HepG2 (cell line): Measurements from ENCODE around the gene SYTL2. TPM values are rescaled to one million over a fixed set of nuclear protein-coding genes. Genes with fewer than 3 reads are reported as not detected.

ENCODE experiments used
- ATAC-seq: fragments of 200-7000 bp; cut with Tn5 transposase; 3 replicates; pipeline ENCODE4 v1.9.1; 2020; ENCODE audit warnings: mild to moderate bottlenecking, moderate library complexity
- BruUV-seq: library from RNA; stranded (reverse); fragments of 400-500 nt; replicated peaks from 2 replicates; lab custom pipeline; 2021; lab: Mats Ljungman, UMichigan
- CTCF ChIA-PET: fragments of 300-600 bp; formaldehyde crosslinking; extraction: SDS; loops from one replicate; lab custom pipeline; 2021; ENCODE audit warnings: low total read pairs, inconsistent platforms, low intra/inter-chr PET ratio; lab: Yijun Ruan, JAX
- POLR2A ChIA-PET: fragments of 350-600 bp; sonication (Branson Sonifier 250); formaldehyde crosslinking; loops from one replicate; lab custom pipeline; 2020; ENCODE audit warnings: antibody characterized with exemption, inconsistent platforms; lab: Yijun Ruan, JAX
- DNase-seq: peaks from one replicate; pipeline ENCODE4 v3.0.0-alpha.2; 2015; ENCODE audit warnings: low spot score
- FAIRE-seq: peaks from 3 replicates; lab custom pipeline; 2011; peaks lifted over from hg19 to GRCh38; lab: Jason Lieb, UNC
- H2AFZ ChIP-seq: one replicate; pipeline ENCODE4 v1.6.1; 2011; ENCODE audit warnings: low read length, inconsistent platforms
- H3K27ac ChIP-seq: fragments of 300-600 bp; 3 replicates; pipeline ENCODE4 v1.8.0; 2011; ENCODE audit warnings: mixed run types, mild to moderate bottlenecking, mixed read lengths, low read length, inconsistent platforms; ENCODE audit not compliant: insufficient read depth; ENCODE audit errors: extremely low read length
- H3K27me3 ChIP-seq, 2 experiments: fragments of 200-600 bp in 1 of 2; 2 replicates in 1 of 2; 3 replicates in 1 of 2; pipeline versions ENCODE4 v1.6.0 to v1.8.0; 2011; ENCODE audit warnings: low read length in 2 of 2, mild to moderate bottlenecking in 2 of 2, moderate library complexity in 2 of 2, inconsistent platforms in 1 of 2; ENCODE audit not compliant: insufficient read depth in 2 of 2, control insufficient read depth in 1 of 2
- H3K36me3 ChIP-seq, 2 experiments: fragments of 200-600 bp in 1 of 2; replicated peaks in 1 of 2; 2 replicates in 1 of 2; 3 replicates in 1 of 2; pipeline versions ENCODE4 v1.5.1 to v1.8.0; 2011; ENCODE audit warnings: low read length in 2 of 2, inconsistent platforms in 1 of 2; ENCODE audit not compliant: insufficient read depth in 2 of 2, control insufficient read depth in 1 of 2
- H3K4me1 ChIP-seq: 2 replicates; pipeline ENCODE4 v1.5.1; 2012; ENCODE audit warnings: low read length, inconsistent platforms; ENCODE audit not compliant: insufficient read depth
- H3K4me2 ChIP-seq: 2 replicates; pipeline ENCODE4 v1.6.0; 2011; ENCODE audit warnings: low read depth, low read length, inconsistent platforms
- H3K4me3 ChIP-seq, 3 experiments: fragments of 200-600 bp in 1 of 3; sonication (generic), shearing (Covaris generic) in 1 of 3; replicated peaks in 1 of 3; 2 replicates each; pipeline ENCODE4 v1.5.1; 2011 to 2016; ENCODE audit warnings: low read length in 3 of 3, inconsistent platforms in 2 of 3, low read depth in 2 of 3, mild to moderate bottlenecking in 2 of 3, control low read depth in 1 of 3, mixed read lengths in 1 of 3; ENCODE audit not compliant: insufficient read depth in 1 of 3
- H3K79me2 ChIP-seq: one replicate; pipeline ENCODE4 v1.6.1; 2011; ENCODE audit warnings: low read length, inconsistent platforms; ENCODE audit not compliant: insufficient read depth
- H3K9ac ChIP-seq: 2 replicates; pipeline ENCODE4 v1.6.0; 2011; ENCODE audit warnings: mild to moderate bottlenecking, low read depth, low read length, inconsistent platforms; ENCODE audit not compliant: insufficient read depth
- H3K9me3 ChIP-seq: 2 replicates; pipeline ENCODE4 v1.5.1; 2012; ENCODE audit warnings: mild to moderate bottlenecking, low read length
- H4K20me1 ChIP-seq: 2 replicates; pipeline ENCODE4 v1.6.0; 2011; ENCODE audit warnings: inconsistent platforms, mild to moderate bottlenecking, low read length, moderate library complexity; ENCODE audit not compliant: insufficient read depth
- ADNP ChIP-seq: sonication (generic); formaldehyde crosslinking; IDR thresholded peaks from 2 replicates; pipeline ENCODE4 v1.4.0; 2020; ENCODE audit warnings: missing genetic modification reagents
- CEBPB ChIP-seq: IDR thresholded peaks from 2 replicates; pipeline ENCODE4 v1.6.1; 2011; ENCODE audit warnings: low read depth, low read length, improper control_type of control experiment, borderline replicate concordance
- CEBPG ChIP-seq: IDR thresholded peaks from 2 replicates; pipeline ENCODE4 v1.6.1; 2016
- GTF2F1 ChIP-seq: fragments of 150-350 bp; IDR thresholded peaks from 2 replicates; pipeline ENCODE4 v1.6.1; 2014; ENCODE audit warnings: low read length
- IKZF4 ChIP-seq: sonication (generic); formaldehyde crosslinking; IDR thresholded peaks from 2 replicates; pipeline ENCODE4 v1.5.1; 2020; ENCODE audit warnings: borderline replicate concordance, mild to moderate bottlenecking, low read depth, missing genetic modification reagents; ENCODE audit errors: not compliant biosample characterization
- NCOA1 ChIP-seq: sonication (generic); formaldehyde crosslinking; IDR thresholded peaks from 2 replicates; pipeline ENCODE4 v1.9.0; 2021; ENCODE audit warnings: missing genetic modification reagents
- SRSF9 ChIP-seq: fragments of 200-400 bp; formaldehyde crosslinking; IDR thresholded peaks from 2 replicates; pipeline ENCODE4 v1.6.1; 2018; ENCODE audit warnings: borderline replicate concordance, mild to moderate bottlenecking, low read depth, low read length; ENCODE audit not compliant: insufficient read depth, poor library complexity, severe bottlenecking
- ZBTB1 ChIP-seq: sonication (generic); formaldehyde crosslinking; IDR thresholded peaks from 2 replicates; pipeline ENCODE4 v1.4.0; 2020; ENCODE audit warnings: missing genetic modification reagents, borderline replicate concordance
- ZEB1 ChIP-seq: IDR thresholded peaks from 2 replicates; pipeline ENCODE4 v1.6.1; 2012; ENCODE audit warnings: mild to moderate bottlenecking, low read depth, inconsistent platforms; ENCODE audit not compliant: insufficient replicate concordance
- ZFP62 ChIP-seq: sonication (generic); formaldehyde crosslinking; IDR thresholded peaks from 2 replicates; pipeline ENCODE4 v1.4.0; 2020; ENCODE audit warnings: missing genetic modification reagents
- ZFY ChIP-seq: sonication (generic); formaldehyde crosslinking; IDR thresholded peaks from 2 replicates; pipeline ENCODE4 v1.4.0; 2020; ENCODE audit warnings: missing genetic modification reagents
- ZNF234 ChIP-seq: sonication (generic); formaldehyde crosslinking; conservative IDR thresholded peaks from 2 replicates; pipeline ENCODE4 v1.5.1; 2020; ENCODE audit warnings: mild to moderate bottlenecking, missing genetic modification reagents
- ZNF772 ChIP-seq: sonication (generic); formaldehyde crosslinking; IDR thresholded peaks from 2 replicates; pipeline ENCODE4 v1.5.0; 2020; ENCODE audit warnings: mild to moderate bottlenecking, missing genetic modification reagents
- WGBS: methylation state at CpG from one replicate; pipeline ENCODE4 v1.1.6; 2017; ENCODE audit warnings: low lambda C conversion rate; 5-methylcytosine and 5-hydroxymethylcytosine counted together
- in situ Hi-C: cut with HindIII; loops from 2 replicates; pipeline ENCODE4 v1.10.0; 2017; ENCODE audit warnings: low pct_unique_long_range_greater_than_20kb; ENCODE audit not compliant: extremely low pct_ligation_motif_present
- intact Hi-C: fragments of 100-400 bp; cut with micrococcal nuclease; formaldehyde crosslinking; loops from one replicate; pipeline ENCODE4 v1.10.0; 2022; ENCODE audit not compliant: unreplicated experiment
- polyA plus RNA-seq, 8 experiments: library from polyadenylated mRNA; depleted of rRNA in 3 of 8; stranded (reverse) in 7 of 8; unstranded in 1 of 8; fragments of >200 nt; fragmentation: Illumina TruSeq in 4 of 8; extraction: Trizol in 4 of 8; gene quantifications; 2 replicates each; pipeline versions ENCODE4 v1.2.1 to v1.2.3, GENCODE V29; 2011 to 2016; ENCODE audit warnings: low read depth in 4 of 8, missing spikeins in 1 of 8, mixed read lengths in 1 of 8; ENCODE audit not compliant: insufficient read depth in 1 of 8
- total RNA-seq, 5 experiments: library from RNA; depleted of rRNA; stranded (reverse); fragments of >200 nt; fragmentation: Illumina TruSeq; extraction: Trizol; gene quantifications; 2 replicates each; pipeline ENCODE4 v1.2.3, GENCODE V29; 2016; ENCODE audit warnings: low read depth in 1 of 5
- TF ChIP-seq, protein P1 (sequence below): sonication (generic); formaldehyde crosslinking; IDR thresholded peaks from 2 replicates; pipeline ENCODE4 v1.9.0; 2021; ENCODE audit warnings: missing genetic modification reagents, mild to moderate bottlenecking, borderline replicate concordance
- TF ChIP-seq, protein P2 (sequence below): sonication (generic); formaldehyde crosslinking; IDR thresholded peaks from 2 replicates; pipeline ENCODE4 v1.9.0; 2021; ENCODE audit warnings: missing genetic modification reagents, borderline replicate concordance
- TF ChIP-seq, protein P3 (sequence below): sonication (generic); formaldehyde crosslinking; IDR thresholded peaks from 2 replicates; pipeline ENCODE4 v1.4.0; 2020; ENCODE audit warnings: missing genetic modification reagents, borderline replicate concordance
- TF ChIP-seq, protein P4 (sequence below): sonication (generic); formaldehyde crosslinking; IDR thresholded peaks from 2 replicates; pipeline ENCODE4 v1.4.0; 2020; ENCODE audit warnings: mild to moderate bottlenecking, missing genetic modification reagents

SYTL2 gene
- total and polyA plus RNA-seq, 2 of the 13 experiments (the other 11 are each of a cell fraction or from before 2014, with no cell fraction given), result 0.77 to 0.90 TPM

DNA sequence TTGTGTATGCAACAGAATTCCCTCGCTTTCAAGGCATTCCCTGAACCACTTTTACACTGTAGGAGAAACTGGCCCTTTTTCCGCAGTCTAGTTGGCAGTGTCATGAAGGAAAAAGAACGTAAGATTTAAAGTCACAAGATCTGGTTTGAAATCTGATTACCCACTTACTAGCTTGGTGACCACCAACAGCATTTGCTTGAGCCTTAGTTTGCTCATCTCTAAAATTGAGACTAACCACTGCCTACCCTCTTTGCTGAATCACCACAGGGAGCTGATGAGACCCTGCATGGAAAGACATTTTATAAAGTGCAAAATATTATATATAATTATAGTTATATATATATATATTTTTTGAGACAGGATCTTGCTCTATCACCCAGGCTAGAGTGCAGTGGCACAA, 39.4 kb downstream of the SYTL2 start (continued):
- TF ChIP-seq SRSF9 (no peak), ADNP (CRISPR knock-in tag) (no peak), ZFY (no peak), ZNF772 (no peak), ZNF234 (CRISPR knock-in tag) (no peak)
- TF ChIP-seq, protein P1, sequence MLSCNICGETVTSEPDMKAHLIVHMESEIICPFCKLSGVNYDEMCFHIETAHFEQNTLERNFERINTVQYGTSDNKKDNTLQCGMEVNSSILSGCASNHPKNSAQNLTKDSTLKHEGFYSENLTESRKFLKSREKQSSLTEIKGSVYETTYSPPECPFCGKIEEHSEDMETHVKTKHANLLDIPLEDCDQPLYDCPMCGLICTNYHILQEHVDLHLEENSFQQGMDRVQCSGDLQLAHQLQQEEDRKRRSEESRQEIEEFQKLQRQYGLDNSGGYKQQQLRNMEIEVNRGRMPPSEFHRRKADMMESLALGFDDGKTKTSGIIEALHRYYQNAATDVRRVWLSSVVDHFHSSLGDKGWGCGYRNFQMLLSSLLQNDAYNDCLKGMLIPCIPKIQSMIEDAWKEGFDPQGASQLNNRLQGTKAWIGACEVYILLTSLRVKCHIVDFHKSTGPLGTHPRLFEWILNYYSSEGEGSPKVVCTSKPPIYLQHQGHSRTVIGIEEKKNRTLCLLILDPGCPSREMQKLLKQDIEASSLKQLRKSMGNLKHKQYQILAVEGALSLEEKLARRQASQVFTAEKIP (CRISPR knock-in tag), result no peak
- TF ChIP-seq, protein P2, sequence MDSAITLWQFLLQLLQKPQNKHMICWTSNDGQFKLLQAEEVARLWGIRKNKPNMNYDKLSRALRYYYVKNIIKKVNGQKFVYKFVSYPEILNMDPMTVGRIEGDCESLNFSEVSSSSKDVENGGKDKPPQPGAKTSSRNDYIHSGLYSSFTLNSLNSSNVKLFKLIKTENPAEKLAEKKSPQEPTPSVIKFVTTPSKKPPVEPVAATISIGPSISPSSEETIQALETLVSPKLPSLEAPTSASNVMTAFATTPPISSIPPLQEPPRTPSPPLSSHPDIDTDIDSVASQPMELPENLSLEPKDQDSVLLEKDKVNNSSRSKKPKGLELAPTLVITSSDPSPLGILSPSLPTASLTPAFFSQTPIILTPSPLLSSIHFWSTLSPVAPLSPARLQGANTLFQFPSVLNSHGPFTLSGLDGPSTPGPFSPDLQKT, result no peak

DNA sequence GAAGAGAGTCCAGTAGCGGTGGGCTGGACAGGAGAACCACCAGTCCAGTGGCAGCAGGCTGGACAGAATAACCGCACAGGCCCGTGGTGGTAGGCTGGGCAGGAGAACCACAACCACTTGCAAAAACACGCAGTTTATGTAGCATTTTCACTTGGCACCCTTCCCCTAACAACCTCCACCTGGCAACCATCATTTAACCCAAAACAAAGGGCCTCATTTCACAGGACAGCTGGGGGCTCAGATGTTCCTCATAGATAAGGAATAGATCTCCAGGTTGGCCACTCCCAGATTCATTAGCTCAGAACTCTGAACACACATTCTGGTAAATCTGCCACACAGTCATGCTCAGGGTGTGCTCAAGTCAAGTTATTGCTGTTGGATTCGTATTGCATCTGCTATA, 41.2 kb downstream of the SYTL2 start:
- Histone ChIP-seq H2AFZ (no peak overlapping the region), H3K4me3 (no peak overlapping the region), H3K27ac (no peak overlapping the region), H3K9ac (no peak overlapping the region), H4K20me1 (no peaks in the 10 kb centered on the region), H3K4me2 (no peak overlapping the region), H3K36me3 (no peaks in the 10 kb centered on the region), H3K79me2 (no peaks in the 10 kb centered on the region), H3K4me1 (no peaks in the 10 kb centered on the region), H3K9me3 (no peaks in the 10 kb centered on the region), H3K27me3 (no peaks in the 10 kb centered on the region)
- ChIA-PET CTCF (no interaction called here), POLR2A (no interaction called here)
- intact Hi-C loops, result no loop called here
- 16% methylated on average over 5 of the region's 5 CpGs for WGBS
- DNase-seq (no peak), FAIRE-seq (no peak), ATAC-seq (no peak)
- no TSS peak for BruUV-seq
- in situ Hi-C loops, result no loop called here
- TF ChIP-seq ZBTB1 (no peak), ZEB1 (no peak), IKZF4 (CRISPR knock-in tag) (no peak), CEBPG (CRISPR knock-in tag) (no peak), ZFP62 (CRISPR knock-in tag) (no peak), GTF2F1 (no peak), CEBPB (no peak), NCOA1 (CRISPR knock-in tag) (no peak)
- TF ChIP-seq, protein P3, sequence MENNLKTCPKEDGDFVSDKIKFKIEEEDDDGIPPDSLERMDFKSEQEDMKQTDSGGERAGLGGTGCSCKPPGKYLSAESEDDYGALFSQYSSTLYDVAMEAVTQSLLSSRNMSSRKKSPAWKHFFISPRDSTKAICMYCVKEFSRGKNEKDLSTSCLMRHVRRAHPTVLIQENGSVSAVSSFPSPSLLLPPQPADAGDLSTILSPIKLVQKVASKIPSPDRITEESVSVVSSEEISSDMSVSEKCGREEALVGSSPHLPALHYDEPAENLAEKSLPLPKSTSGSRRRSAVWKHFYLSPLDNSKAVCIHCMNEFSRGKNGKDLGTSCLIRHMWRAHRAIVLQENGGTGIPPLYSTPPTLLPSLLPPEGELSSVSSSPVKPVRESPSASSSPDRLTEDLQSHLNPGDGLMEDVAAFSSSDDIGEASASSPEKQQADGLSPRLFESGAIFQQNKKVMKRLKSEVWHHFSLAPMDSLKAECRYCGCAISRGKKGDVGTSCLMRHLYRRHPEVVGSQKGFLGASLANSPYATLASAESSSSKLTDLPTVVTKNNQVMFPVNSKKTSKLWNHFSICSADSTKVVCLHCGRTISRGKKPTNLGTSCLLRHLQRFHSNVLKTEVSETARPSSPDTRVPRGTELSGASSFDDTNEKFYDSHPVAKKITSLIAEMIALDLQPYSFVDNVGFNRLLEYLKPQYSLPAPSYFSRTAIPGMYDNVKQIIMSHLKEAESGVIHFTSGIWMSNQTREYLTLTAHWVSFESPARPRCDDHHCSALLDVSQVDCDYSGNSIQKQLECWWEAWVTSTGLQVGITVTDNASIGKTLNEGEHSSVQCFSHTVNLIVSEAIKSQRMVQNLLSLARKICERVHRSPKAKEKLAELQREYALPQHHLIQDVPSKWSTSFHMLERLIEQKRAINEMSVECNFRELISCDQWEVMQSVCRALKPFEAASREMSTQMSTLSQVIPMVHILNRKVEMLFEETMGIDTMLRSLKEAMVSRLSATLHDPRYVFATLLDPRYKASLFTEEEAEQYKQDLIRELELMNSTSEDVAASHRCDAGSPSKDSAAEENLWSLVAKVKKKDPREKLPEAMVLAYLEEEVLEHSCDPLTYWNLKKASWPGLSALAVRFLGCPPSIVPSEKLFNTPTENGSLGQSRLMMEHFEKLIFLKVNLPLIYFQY, result no peak
- TF ChIP-seq, protein P4, sequence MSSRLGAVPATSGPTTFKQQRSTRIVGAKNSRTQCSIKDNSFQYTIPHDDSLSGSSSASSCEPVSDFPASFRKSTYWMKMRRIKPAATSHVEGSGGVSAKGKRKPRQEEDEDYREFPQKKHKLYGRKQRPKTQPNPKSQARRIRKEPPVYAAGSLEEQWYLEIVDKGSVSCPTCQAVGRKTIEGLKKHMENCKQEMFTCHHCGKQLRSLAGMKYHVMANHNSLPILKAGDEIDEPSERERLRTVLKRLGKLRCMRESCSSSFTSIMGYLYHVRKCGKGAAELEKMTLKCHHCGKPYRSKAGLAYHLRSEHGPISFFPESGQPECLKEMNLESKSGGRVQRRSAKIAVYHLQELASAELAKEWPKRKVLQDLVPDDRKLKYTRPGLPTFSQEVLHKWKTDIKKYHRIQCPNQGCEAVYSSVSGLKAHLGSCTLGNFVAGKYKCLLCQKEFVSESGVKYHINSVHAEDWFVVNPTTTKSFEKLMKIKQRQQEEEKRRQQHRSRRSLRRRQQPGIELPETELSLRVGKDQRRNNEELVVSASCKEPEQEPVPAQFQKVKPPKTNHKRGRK (CRISPR knock-in tag), result no peak
